Measurements from ENCODE around the gene CALY.

The CALY gene

GRCh38 chr10:133308421-133309099, 28.1 kb downstream of the CALY start, which contains the start of the genes TUBGCP2 and ZNF511 (continued):
- no peak for TF ChIP-seq ZNF426 (tag by site-specific recombination; IDR thresholded peaks at IDR 0.05)
- TF ChIP-seq ZBTB1 (tag by site-specific recombination; IDR thresholded peaks at IDR 0.05): no peak
- no peak for TF ChIP-seq ZNF529 (tag by site-specific recombination; IDR thresholded peaks at IDR 0.05; ENCODE audit: insufficient replicate concordance)
- no peak for TF ChIP-seq BCL6B (tag by site-specific recombination; IDR thresholded peaks at IDR 0.05)
- no peak for TF ChIP-seq ZNF777 (tag by site-specific recombination; IDR thresholded peaks at IDR 0.05; ENCODE audit: borderline replicate concordance)
- TF ChIP-seq ZNF785 (tag by site-specific recombination; IDR thresholded peaks at IDR 0.05): no peak
- TF ChIP-seq ZNF610 (tag by site-specific recombination; IDR thresholded peaks at IDR 0.05; ENCODE audit: borderline replicate concordance): no peak
- no peak for TF ChIP-seq ZNF221 (tag by site-specific recombination; IDR thresholded peaks at IDR 0.05; ENCODE audit: borderline replicate concordance)
- TF ChIP-seq ZNF776 (tag by site-specific recombination; IDR thresholded peaks at IDR 0.05; ENCODE audit: borderline replicate concordance): no peak
- TF ChIP-seq ZNF280D (tag by site-specific recombination; IDR thresholded peaks at IDR 0.05): no peak
- no peak for TF ChIP-seq ZSCAN4 (tag by site-specific recombination; IDR thresholded peaks at IDR 0.05)
- TF ChIP-seq ZNF624 (tag by site-specific recombination; IDR thresholded peaks at IDR 0.05): no peak
- no peak; the same call in 1 of the 2 replicates for TF ChIP-seq ZNF626 (tag by site-specific recombination; IDR thresholded peaks at IDR 0.05)
- TF ChIP-seq ZNF239 (tag by site-specific recombination; IDR thresholded peaks at IDR 0.05): no peak
- TF ChIP-seq INSM2 (tag by site-specific recombination; IDR thresholded peaks at IDR 0.05): no peak
- no peak for TF ChIP-seq SCRT1 (tag by site-specific recombination; IDR thresholded peaks at IDR 0.05; ENCODE audit: borderline replicate concordance)
- no peak for TF ChIP-seq ZNF585B (tag by site-specific recombination; IDR thresholded peaks at IDR 0.05)
- no peak for TF ChIP-seq ZNF433 (tag by site-specific recombination; IDR thresholded peaks at IDR 0.05; ENCODE audit: low read depth)
- TF ChIP-seq ZNF16 (tag by site-specific recombination; IDR thresholded peaks at IDR 0.05; ENCODE audit: low read depth): no peak
- no peak for TF ChIP-seq ZNF350 (tag by site-specific recombination; IDR thresholded peaks at IDR 0.05)
- TF ChIP-seq ZBTB7A (tag by site-specific recombination; IDR thresholded peaks at IDR 0.05; ENCODE audit: low read depth): no peak
- TF ChIP-seq ZNF549 (tag by site-specific recombination; IDR thresholded peaks at IDR 0.05): no peak
- TF ChIP-seq ZNF2 (tag by site-specific recombination; IDR thresholded peaks at IDR 0.05): no peak
- TF ChIP-seq OSR2 (tag by site-specific recombination; IDR thresholded peaks at IDR 0.05): no peak
- TF ChIP-seq ZNF10 (tag by site-specific recombination; IDR thresholded peaks at IDR 0.05): no peak
- TF ChIP-seq ZNF555 (tag by site-specific recombination; conservative IDR thresholded peaks at IDR 0.05): no peak
- no peak for TF ChIP-seq ZNF175 (tag by site-specific recombination; IDR thresholded peaks at IDR 0.05)
- TF ChIP-seq KLF7 (tag by site-specific recombination; IDR thresholded peaks at IDR 0.05; ENCODE audit: borderline replicate concordance): no peak
- no peak for TF ChIP-seq ZNF623 (tag by site-specific recombination; IDR thresholded peaks at IDR 0.05)
- no peak for TF ChIP-seq ZNF530 (tag by site-specific recombination; IDR thresholded peaks at IDR 0.05; ENCODE audit: low read depth)
- TF ChIP-seq PRDM6 (tag by site-specific recombination; IDR thresholded peaks at IDR 0.05): no peak
- TF ChIP-seq ZFP37 (tag by site-specific recombination; IDR thresholded peaks at IDR 0.05): no peak
